ENCODE measurements around the gene ZNF536. TPM values are rescaled to one million over a fixed set of nuclear protein-coding genes. Genes with fewer than 3 reads are reported as not detected.

Gene ZNF536
- total and polyA plus RNA-seq, 2 donors (not counting 1 experiment from before 2014, with no cell fraction given): not detected

DNA sequence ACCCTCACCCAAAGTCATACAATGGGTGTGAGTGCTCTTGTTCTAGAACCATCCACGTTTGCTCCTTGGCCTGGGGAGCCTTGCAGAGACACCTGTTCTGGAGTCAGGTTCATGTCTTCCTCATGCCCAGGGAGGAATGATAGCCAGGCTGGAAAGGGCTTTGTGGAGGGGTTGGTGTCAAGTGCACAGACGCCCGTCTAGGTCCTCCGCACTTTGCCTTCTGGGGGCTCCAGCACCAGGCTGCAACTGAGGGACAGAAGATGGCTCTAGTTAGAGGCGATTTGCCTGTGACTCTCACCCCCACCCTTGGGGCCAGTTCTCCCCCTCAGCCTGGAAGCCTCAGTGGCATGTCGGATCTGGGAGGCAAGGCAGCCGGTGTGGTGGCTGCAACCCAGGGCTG is 47.2 kb upstream of the ZNF536 start:
- intact Hi-C loops (cut with micrococcal nuclease): no loop called here

DNA sequence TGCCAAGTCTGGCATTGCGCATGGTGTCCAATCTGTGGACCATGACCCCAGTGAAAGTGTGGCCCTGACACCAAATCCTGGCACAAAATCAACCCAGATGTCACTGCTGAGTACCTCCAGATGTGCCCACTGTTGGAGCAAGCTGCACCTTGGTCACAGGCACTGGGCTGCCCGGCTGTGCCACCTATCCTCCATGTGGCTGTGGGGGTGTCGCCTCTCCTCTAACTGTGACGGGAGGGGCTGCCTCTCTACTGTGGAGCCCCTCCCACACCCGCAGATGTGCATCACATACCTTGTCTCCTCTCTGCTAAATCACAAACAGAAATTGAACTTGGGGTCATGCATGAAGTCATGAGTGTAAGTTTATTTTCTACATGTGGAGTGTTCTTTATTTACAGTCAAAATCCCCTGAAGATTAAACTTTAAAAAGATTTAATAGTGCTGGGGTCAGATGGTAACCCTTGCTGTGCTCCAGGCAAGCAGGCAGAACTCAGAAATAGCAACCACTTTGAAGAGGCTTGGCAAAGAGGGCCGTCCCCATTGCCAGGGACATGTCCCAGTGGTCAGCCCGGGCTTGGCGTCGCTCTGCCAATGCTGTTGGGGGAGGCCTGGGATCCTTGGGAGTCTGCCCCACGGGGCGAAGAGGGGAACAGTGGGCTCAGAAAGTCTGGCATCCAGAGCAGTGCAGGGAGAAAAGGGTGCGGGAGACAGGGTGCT is 46.4 kb upstream of the ZNF536 start:
- Histone ChIP-seq H3K36me3 (replicated peaks in 1 of 2; ENCODE audit: control extremely low read depth in 1 of 2, control insufficient read depth in 1 of 2, extremely low read depth in 1 of 2, insufficient read depth in 2 of 2, low read length in 1 of 2) (no peaks in the 10 kb centered on the region), H3K4me1 (ENCODE audit: control insufficient read depth in 2 of 2, insufficient read depth in 2 of 2, low read length in 2 of 2) (no peaks in the 10 kb centered on the region), H2AFZ (ENCODE audit: insufficient read depth, low read depth, low read length, poor library complexity, severe bottlenecking) (no peak overlapping the region), H4K20me1 (ENCODE audit: control insufficient read depth, insufficient read depth, low read length, poor library complexity, severe bottlenecking) (no peaks in the 10 kb centered on the region), H3K79me2 (ENCODE audit: control insufficient read depth, insufficient read depth, low read length) (no peaks in the 10 kb centered on the region), H3K4me2 (replicated peaks; ENCODE audit: low read depth, low read length, poor library complexity, severe bottlenecking) (no peak overlapping the region), H3K9ac (ENCODE audit: low read length) (no peak overlapping the region), H3K4me3 (ENCODE audit: control extremely low read depth in 1 of 5, extremely low read depth in 1 of 5, insufficient read depth in 1 of 5, low read depth in 2 of 5, low read length in 4 of 5) (no peak overlapping the region), H3K9me3 (ENCODE audit: control extremely low read depth in 1 of 3, control insufficient read depth in 2 of 3, insufficient read depth in 1 of 3, low read length in 2 of 3) (peaks cover 0 to 20% (median 0%) of the 10 kb centered on the region in 3 donors), H3K27ac (ENCODE audit: low read length in 2 of 2) (no peak overlapping the region), H3K27me3 (replicated peaks in 1 of 4; ENCODE audit: control extremely low read depth in 1 of 4, control insufficient read depth in 3 of 4, insufficient read depth in 4 of 4, low read length in 3 of 4) (no peaks in the 10 kb centered on the region)
- H3K27ac Mint-ChIP-seq: no peak overlapping the region
- ChIA-PET CTCF (no interaction called here), POLR2A (no interaction called here)
- H3K27me3 Mint-ChIP-seq: no peaks in the 10 kb centered on the region
- no peak for DNase-seq
- H3K9me3 Mint-ChIP-seq (ENCODE audit: insufficient read depth): peaks cover 3% of the 10 kb centered on the region
- ATAC-seq (ENCODE audit: low read depth): no peak
- WGBS (ENCODE audit: insufficient coverage): 83% methylated on average over 8 of the region's 12 CpGs
- TF ChIP-seq, protein P1, sequence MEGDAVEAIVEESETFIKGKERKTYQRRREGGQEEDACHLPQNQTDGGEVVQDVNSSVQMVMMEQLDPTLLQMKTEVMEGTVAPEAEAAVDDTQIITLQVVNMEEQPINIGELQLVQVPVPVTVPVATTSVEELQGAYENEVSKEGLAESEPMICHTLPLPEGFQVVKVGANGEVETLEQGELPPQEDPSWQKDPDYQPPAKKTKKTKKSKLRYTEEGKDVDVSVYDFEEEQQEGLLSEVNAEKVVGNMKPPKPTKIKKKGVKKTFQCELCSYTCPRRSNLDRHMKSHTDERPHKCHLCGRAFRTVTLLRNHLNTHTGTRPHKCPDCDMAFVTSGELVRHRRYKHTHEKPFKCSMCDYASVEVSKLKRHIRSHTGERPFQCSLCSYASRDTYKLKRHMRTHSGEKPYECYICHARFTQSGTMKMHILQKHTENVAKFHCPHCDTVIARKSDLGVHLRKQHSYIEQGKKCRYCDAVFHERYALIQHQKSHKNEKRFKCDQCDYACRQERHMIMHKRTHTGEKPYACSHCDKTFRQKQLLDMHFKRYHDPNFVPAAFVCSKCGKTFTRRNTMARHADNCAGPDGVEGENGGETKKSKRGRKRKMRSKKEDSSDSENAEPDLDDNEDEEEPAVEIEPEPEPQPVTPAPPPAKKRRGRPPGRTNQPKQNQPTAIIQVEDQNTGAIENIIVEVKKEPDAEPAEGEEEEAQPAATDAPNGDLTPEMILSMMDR (IDR thresholded peaks at IDR 0.05): no peak
- TF ChIP-seq EZH2 (IDR thresholded peaks at IDR 0.05; ENCODE audit: borderline replicate concordance, insufficient read depth, low read depth, low read length, poor library complexity, severe bottlenecking): no peak
- no peak overlapping the region for H3K4me3 Mint-ChIP-seq
- intact Hi-C loops (cut with micrococcal nuclease): no loop called here
- no peaks in the 10 kb centered on the region for H3K4me1 Mint-ChIP-seq

More for the DNA sequence above, 47.2 kb upstream of the ZNF536 start:
- H3K9me3 Mint-ChIP-seq (ENCODE audit: insufficient read depth): peaks cover 3% of the 10 kb centered on the region
- Histone ChIP-seq H3K9me3 (ENCODE audit: control extremely low read depth in 1 of 3, control insufficient read depth in 2 of 3, insufficient read depth in 1 of 3, low read length in 2 of 3) (peaks cover 0 to 20% (median 0%) of the 10 kb centered on the region in 3 donors), H3K4me2 (replicated peaks; ENCODE audit: low read depth, low read length, poor library complexity, severe bottlenecking) (no peak overlapping the region), H3K79me2 (ENCODE audit: control insufficient read depth, insufficient read depth, low read length) (no peaks in the 10 kb centered on the region), H3K4me3 (ENCODE audit: control extremely low read depth in 1 of 5, extremely low read depth in 1 of 5, insufficient read depth in 1 of 5, low read depth in 2 of 5, low read length in 4 of 5) (no peak overlapping the region), H3K4me1 (ENCODE audit: control insufficient read depth in 2 of 2, insufficient read depth in 2 of 2, low read length in 2 of 2) (no peaks in the 10 kb centered on the region), H3K27ac (ENCODE audit: low read length in 2 of 2) (no peak overlapping the region), H3K27me3 (replicated peaks in 1 of 4; ENCODE audit: control extremely low read depth in 1 of 4, control insufficient read depth in 3 of 4, insufficient read depth in 4 of 4, low read length in 3 of 4) (no peaks in the 10 kb centered on the region), H4K20me1 (ENCODE audit: control insufficient read depth, insufficient read depth, low read length, poor library complexity, severe bottlenecking) (no peaks in the 10 kb centered on the region), H3K36me3 (replicated peaks in 1 of 2; ENCODE audit: control extremely low read depth in 1 of 2, control insufficient read depth in 1 of 2, extremely low read depth in 1 of 2, insufficient read depth in 2 of 2, low read length in 1 of 2) (no peaks in the 10 kb centered on the region), H2AFZ (ENCODE audit: insufficient read depth, low read depth, low read length, poor library complexity, severe bottlenecking) (no peak overlapping the region), H3K9ac (ENCODE audit: low read length) (no peak overlapping the region)
- WGBS (ENCODE audit: insufficient coverage): 84% methylated on average over 4 of the region's 7 CpGs
- no peak overlapping the region for H3K4me3 Mint-ChIP-seq
- no peak overlapping the region for H3K27ac Mint-ChIP-seq
- no peaks in the 10 kb centered on the region for H3K27me3 Mint-ChIP-seq
- no peaks in the 10 kb centered on the region for H3K4me1 Mint-ChIP-seq
- ATAC-seq (ENCODE audit: low read depth): no peak
- DNase-seq: no peak
- ChIA-PET CTCF (no interaction called here), POLR2A (no interaction called here)
- TF ChIP-seq EZH2 (IDR thresholded peaks at IDR 0.05; ENCODE audit: borderline replicate concordance, insufficient read depth, low read depth, low read length, poor library complexity, severe bottlenecking): no peak
- TF ChIP-seq, protein P1 (IDR thresholded peaks at IDR 0.05): no peak

All from B cell (primary cell).